GM12864 (cell line): ENCODE data around the gene NFIB.

ENCODE experiments used
- DNase-seq: peaks from one replicate; pipeline ENCODE4 v3.0.0-alpha.2; 2011; ENCODE audit warnings: low read depth
- H3K4me3 ChIP-seq: 2 replicates; pipeline ENCODE4 v1.5.1; 2011; ENCODE audit warnings: mild to moderate bottlenecking, low read depth, low read length, control low read depth
- TF ChIP-seq, protein P1 (sequence below): IDR thresholded peaks from 2 replicates; pipeline ENCODE4 v1.5.1; 2011; ENCODE audit warnings: low read depth, mild to moderate bottlenecking, moderate library complexity, low read length, control low read depth, inconsistent platforms; ENCODE audit errors: missing control alignments

Gene NFIB

DNA sequence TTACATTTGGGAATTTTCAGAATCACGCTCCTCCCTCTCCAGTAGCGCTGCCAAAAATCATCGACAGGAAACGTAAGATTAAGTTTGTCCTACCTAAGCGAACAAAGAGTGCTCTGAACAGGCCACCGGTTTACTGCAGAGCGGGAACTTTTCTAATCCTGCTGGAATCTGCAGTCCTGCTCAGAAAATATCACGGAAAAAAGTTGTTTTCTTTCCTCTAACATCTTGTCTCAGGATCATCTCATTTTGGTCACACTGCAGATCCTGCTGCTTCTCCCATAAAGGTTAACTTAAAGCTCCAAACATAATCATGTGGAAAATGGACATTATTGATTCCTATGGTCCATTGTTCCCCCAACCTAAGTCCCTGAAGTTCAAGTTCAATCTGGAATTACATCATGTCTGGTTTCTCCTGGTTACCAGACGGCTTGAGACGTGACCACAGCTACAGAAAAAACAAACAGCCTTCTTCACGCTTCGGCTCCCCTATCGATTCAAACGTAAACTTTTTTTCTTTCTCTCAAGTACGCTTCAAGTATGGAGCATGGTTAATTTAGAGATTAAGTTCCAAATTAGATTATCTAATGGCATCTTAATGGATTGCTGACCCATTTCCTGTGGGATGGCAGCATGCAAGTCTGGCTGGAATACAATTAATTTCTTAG lies 217.6 kb downstream of the NFIB start:
- TF ChIP-seq, protein P1, sequence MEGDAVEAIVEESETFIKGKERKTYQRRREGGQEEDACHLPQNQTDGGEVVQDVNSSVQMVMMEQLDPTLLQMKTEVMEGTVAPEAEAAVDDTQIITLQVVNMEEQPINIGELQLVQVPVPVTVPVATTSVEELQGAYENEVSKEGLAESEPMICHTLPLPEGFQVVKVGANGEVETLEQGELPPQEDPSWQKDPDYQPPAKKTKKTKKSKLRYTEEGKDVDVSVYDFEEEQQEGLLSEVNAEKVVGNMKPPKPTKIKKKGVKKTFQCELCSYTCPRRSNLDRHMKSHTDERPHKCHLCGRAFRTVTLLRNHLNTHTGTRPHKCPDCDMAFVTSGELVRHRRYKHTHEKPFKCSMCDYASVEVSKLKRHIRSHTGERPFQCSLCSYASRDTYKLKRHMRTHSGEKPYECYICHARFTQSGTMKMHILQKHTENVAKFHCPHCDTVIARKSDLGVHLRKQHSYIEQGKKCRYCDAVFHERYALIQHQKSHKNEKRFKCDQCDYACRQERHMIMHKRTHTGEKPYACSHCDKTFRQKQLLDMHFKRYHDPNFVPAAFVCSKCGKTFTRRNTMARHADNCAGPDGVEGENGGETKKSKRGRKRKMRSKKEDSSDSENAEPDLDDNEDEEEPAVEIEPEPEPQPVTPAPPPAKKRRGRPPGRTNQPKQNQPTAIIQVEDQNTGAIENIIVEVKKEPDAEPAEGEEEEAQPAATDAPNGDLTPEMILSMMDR, result no peak
- H3K4me3 ChIP-seq, result no peak overlapping the region
- DNase-seq, result no peak

DNA sequence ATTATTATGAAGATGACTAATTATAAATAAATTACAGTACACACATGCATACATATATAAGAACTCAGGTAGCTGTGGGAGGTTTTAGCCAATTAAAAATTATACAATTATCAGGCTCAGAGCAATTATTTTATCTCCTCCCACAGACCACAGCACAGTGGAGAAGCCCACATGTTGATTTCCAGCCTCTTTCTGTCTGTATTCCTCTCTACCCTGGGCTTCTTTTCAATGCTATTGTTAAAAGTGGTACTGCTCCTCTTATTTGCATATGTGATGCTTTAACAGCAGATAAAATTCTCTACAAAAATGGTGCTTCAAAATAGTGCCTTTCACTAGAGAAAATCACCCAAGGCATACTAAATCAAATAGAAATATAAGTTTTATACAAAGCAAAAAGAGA lies 218.7 kb downstream of the NFIB start:
- no peak for DNase-seq
- H3K4me3 ChIP-seq, result no peak overlapping the region
- TF ChIP-seq, protein P1, result no peak

DNA sequence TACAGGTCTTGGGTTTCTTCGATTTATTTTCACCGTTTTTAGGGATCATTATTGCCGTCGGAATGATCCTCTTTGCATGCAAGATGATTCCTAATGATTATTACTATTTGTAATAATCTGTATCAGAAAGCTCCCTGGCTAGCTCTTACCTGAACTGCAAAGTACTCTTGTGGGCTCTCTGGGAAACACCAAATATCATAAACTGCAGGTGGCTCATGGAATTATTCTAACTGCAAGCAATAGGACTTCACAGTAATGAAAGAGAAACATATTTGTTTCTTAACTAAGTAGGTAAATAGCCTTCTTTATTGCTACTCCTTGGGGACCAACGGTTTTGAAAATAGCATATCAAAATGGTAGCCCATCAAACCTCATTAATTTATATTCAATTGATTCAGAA lies 219.4 kb downstream of the NFIB start:
- H3K4me3 ChIP-seq, result no peak overlapping the region
- TF ChIP-seq, protein P1, result no peak
- DNase-seq, result no peak

DNA sequence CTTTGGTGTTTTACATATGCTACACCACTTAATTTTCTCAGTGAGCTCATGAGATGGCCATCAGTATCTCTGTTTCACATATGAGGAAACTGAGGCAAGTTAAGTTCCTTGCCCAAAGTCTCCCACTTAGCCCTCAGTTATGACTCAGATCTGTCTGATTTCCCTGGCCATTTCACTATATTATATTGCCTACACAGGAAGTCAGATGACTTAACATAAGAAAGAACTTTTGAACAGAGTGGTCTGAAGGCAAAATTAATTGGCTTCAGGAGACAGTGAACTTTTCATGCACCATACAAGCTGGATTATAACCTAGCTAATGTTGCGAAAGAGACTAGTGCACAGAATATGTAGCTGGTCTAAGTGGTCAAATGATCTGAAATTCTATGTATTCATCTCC lies 221.6 kb downstream of the NFIB start:
- no peak overlapping the region for H3K4me3 ChIP-seq
- DNase-seq, result no peak
- TF ChIP-seq, protein P1, result no peak

DNA sequence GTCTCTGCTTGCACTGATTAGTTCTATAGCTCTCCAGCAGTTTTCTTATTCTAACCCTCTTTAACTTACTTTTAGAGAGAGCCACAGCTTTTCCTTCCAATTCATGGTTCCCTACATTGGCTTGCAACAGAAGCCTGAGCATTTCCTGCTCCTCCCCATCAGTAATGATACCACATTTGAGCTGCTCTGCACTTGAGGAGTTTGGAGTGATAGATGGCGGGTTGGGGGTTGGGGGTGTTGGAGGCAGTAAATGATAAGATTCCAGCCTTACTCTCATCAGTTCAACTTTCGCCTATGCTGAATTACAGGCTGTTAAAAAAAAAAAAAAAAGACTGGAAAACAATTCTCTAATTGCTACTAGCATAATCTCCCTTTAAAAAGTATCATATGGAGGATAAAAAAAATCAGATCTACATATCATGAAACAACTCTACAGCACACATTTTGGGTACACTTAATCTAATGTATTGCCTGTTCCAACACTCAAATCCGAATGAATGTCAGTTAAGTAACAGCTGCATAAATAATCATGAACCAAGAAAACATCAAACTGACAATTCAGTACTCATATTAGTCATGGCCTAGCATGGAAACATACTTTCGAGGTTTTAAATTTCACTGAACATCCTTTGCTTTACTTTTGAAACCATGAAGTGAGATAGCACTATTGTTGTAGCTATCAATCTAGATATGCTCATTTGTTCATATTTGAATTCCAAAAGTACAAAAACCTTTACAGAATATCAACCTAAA lies 224.7 kb downstream of the NFIB start:
- TF ChIP-seq, protein P1, result no peak
- no peak for DNase-seq
- no peak overlapping the region for H3K4me3 ChIP-seq

DNA sequence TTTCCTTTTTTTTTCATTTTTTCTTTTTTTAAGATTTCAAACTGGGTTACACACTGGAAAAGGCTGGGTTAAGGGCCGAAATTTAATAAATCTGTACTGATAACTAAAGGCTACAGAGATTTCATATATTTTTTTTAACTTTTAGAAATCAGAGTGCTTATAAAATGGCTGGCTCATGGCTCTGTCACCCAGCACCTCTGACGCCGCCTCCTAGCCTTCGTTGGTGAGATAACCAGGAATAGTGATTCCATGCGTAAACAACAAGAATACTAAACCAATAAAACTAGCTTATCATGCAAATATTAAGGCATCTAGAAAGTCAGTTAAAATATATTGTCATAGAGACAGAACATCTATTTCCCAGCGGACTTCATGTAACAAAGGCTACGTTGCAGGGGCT lies 226.4 kb downstream of the NFIB start:
- TF ChIP-seq, protein P1, result no peak
- DNase-seq, result no peak
- H3K4me3 ChIP-seq, result no peak overlapping the region
